Stomach (tissue), 9 donors: ENCODE data around the gene CAMK2G. TPM values are rescaled to one million over a fixed set of nuclear protein-coding genes. Genes with fewer than 3 reads are reported as not detected.

Source experiments
- DNase-seq, 2 donors: peaks; one replicate each; pipeline versions ENCODE4 v3.0.0 to v3.0.0-alpha.2; 2013 to 2019
- H3K27ac ChIP-seq, 5 donors: fragments of 200-600 bp in 4 of 5; sonication (generic) in 4 of 5; one replicate each; pipeline ENCODE4 v1.5.1; 2013 to 2019; ENCODE audit warnings: mild to moderate bottlenecking in 1 of 5, moderate library complexity in 1 of 5
- H3K27me3 ChIP-seq, 3 donors: fragments of 200-600 bp; sonication (generic); one replicate each; pipeline ENCODE4 v1.5.1; 2017 to 2019; ENCODE audit warnings: mixed run types in 1 of 3
- H3K36me3 ChIP-seq, 4 donors: fragments of 200-600 bp; sonication (generic); 1 replicate in 3 of 4; 2 replicates in 1 of 4; pipeline ENCODE4 v1.5.1; 2016 to 2019
- H3K4me1 ChIP-seq, 4 donors: fragments of 200-600 bp; sonication (generic); one replicate each; pipeline ENCODE4 v1.5.1; 2016 to 2019
- H3K4me3 ChIP-seq, 4 donors: fragments of 200-600 bp; sonication (generic) in 3 of 4; one replicate each; pipeline ENCODE4 v1.5.1; 2016 to 2019; ENCODE audit warnings: mild to moderate bottlenecking in 1 of 4
- H3K9me3 ChIP-seq, 4 donors: fragments of 200-600 bp; sonication (generic); one replicate each; pipeline ENCODE4 v1.5.1; 2016 to 2019
- CTCF ChIP-seq, 7 experiments: fragments of 450-650 bp in 4 of 7; fragments of 200-600 bp in 3 of 7; sonication (generic) in 3 of 7; IDR thresholded peaks; one replicate each; pipeline ENCODE4 v1.5.1; 2016 to 2019; ENCODE audit warnings: antibody characterized with exemption in 7 of 7, control low read depth in 2 of 7, mild to moderate bottlenecking in 1 of 7
- EP300 ChIP-seq: sonication (generic); formaldehyde crosslinking; IDR thresholded peaks from one replicate; pipeline ENCODE4 v1.6.1; 2017; ENCODE audit warnings: antibody characterized with exemption
- POLR2A ChIP-seq, 4 donors: fragments of 450-650 bp; IDR thresholded peaks; one replicate each; pipeline ENCODE4 v1.6.1; 2016; ENCODE audit warnings: antibody characterized with exemption in 4 of 4, control low read depth in 2 of 4, mild to moderate bottlenecking in 1 of 4, moderate library complexity in 1 of 4
- POLR2AphosphoS5 ChIP-seq, 3 donors: sonication (generic); formaldehyde crosslinking; IDR thresholded peaks; one replicate each; pipeline ENCODE4 v1.6.1; 2016; ENCODE audit warnings: antibody characterized with exemption in 3 of 3
- WGBS, 5 donors: extraction: QIAGEN DNeasy Blood & Tissue Kit in 3 of 5; methylation state at CpG; one replicate each; pipeline versions ENCODE4 v1.1.5 to v1.1.7; 2013 to 2018; 5-methylcytosine and 5-hydroxymethylcytosine counted together
- intact Hi-C: fragments of 100-400 bp; cut with DNase I; formaldehyde crosslinking; loops from one replicate; pipeline ENCODE4 v1.15.1; 2023; ENCODE audit warnings: low total_unique reads
- polyA plus RNA-seq, 3 donors: library from polyadenylated mRNA; stranded (reverse); fragments of 200-250 nt; gene quantifications; one replicate each; pipeline ENCODE4 v1.2.3, GENCODE V29; 2013
- total RNA-seq, 5 donors: library from RNA; depleted of rRNA; stranded (reverse); fragments of >200 nt; gene quantifications; one replicate each; pipeline versions ENCODE4 v1.1.0 to v1.2.3, GENCODE V29; 2014 to 2016
- donor health status: healthy with polysubstance abuse.
- donor health status: Bipolar disorder and iron deficiency.
- donor health status: healthy.

Gene CAMK2G
- total and polyA plus RNA-seq, 8 donors, result 7.5 to 93.3 (median 29.6) TPM

DNA sequence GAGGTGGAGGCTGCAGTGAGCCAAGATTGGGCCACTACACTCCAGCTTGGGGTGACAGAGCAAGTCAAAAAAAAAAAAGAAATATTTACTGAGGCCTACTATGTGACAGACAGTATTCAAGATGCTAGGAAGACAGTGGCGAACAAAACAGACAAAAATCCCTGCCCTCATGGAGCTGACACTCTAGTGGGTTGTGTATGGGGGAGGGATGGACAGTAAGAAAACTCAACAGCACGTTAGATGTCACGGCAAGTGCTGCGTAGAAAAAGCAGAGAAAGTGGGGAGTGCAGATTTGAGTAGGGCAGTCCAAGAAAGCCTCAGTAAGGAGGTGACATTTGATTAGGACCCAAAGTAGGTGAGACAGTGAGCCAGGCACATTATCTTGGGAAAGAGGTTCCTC is 10.1 kb downstream of the CAMK2G start:
- DNase-seq, result no peak
- Histone ChIP-seq H3K4me1 (peaks cover 31 to 92% (median 68%) of the 10 kb centered on the region in 4 donors), H3K36me3 (peaks cover 20 to 75% (median 60%) of the 10 kb centered on the region in 4 donors), H3K9me3 (no peaks in the 10 kb centered on the region), H3K27me3 (no peaks in the 10 kb centered on the region), H3K4me3 (no peak overlapping the region), H3K27ac (peak overlapping the region in 3 of 5 donors; percentile 14 to 77 (median 61))
- WGBS, 5 donors, result 89 to 97% (median 95%) methylated on average over 4 of the region's 4 CpGs
- no peak for TF ChIP-seq POLR2AphosphoS5 (IDR thresholded peaks at IDR 0.05)
- no peak for TF ChIP-seq EP300
- no peak for TF ChIP-seq CTCF (IDR thresholded peaks at IDR 0.05)
- no peak for TF ChIP-seq POLR2A (IDR thresholded peaks at IDR 0.05)
- intact Hi-C loops, result no loop called here

- H3K27ac ChIP-seq, result peak overlapping the region in 3 of 5 donors; percentile 5 to 77 (median 14)
- peaks cover 23 to 76% (median 62%) of the 10 kb centered on the region in 4 donors for H3K36me3 ChIP-seq
Observed at GRCh38 chr10:73863039-73863817, 11.1 kb downstream of the CAMK2G start.

GRCh38 chr10:73862011-73862410 is 12.3 kb downstream of the CAMK2G start:
- Histone ChIP-seq H3K4me3 (no peak overlapping the region), H3K9me3 (no peaks in the 10 kb centered on the region), H3K27ac (peak overlapping the region in 1 of 5 donors; percentile 5), H3K36me3 (peaks cover 23 to 74% (median 68%) of the 10 kb centered on the region in 4 donors), H3K4me1 (peaks cover 33 to 92% (median 64%) of the 10 kb centered on the region in 4 donors), H3K27me3 (no peaks in the 10 kb centered on the region)
- 61 to 82% (median 73%) methylated on average over 8 of the region's 8 CpGs for WGBS, 5 donors
- intact Hi-C loops, result no loop called here
- DNase-seq, result no peak
- TF ChIP-seq EP300, result no peak

More at GRCh38 chr10:73863039-73863817, 11.1 kb downstream of the CAMK2G start:
- intact Hi-C loops, result no loop called here
- Histone ChIP-seq H3K27me3 (no peaks in the 10 kb centered on the region), H3K9me3 (no peaks in the 10 kb centered on the region), H3K4me1 (peaks cover 39 to 92% (median 65%) of the 10 kb centered on the region in 4 donors), H3K4me3 (no peak overlapping the region)
- no peak for DNase-seq
- TF ChIP-seq POLR2AphosphoS5 (IDR thresholded peaks at IDR 0.05) (no peak), EP300 (no peak)
- WGBS, 5 donors, result 52 to 80% (median 74%) methylated on average over 4 to 5 of the region's 5 CpGs

DNA sequence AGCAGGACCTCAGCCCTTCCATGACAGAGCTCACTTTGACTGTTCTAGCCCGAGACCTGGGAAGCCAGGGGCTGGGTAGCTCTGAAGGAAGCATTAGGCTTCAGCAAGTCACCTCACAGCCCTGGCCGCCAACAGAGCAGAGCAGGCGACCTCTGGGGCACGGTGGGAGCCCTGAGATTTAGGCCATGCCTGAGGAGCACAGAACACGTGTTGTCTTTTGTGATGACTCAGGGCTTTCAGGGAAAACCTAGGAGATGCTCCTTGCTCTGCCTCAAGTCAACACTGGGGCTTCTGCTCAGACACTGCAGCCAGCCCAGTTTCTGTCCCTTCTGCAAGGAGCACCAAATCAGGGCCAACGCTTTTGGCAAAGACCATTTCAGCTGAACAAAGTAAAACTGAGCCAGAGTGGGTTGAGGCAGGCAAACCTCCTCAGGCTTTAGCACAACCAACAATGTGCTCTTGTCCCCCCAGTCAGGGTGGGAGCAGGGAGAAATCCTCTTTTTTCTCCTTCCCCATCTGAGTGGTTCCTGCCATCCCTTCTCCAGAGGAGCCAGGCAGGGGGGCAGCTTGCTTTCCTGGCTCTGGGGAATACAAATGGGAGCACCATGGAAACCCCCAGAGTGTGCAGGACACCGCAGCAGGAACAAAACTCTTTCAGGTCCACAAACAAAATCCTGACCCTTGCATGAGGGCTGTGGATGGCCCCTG is 14.4 kb downstream of the CAMK2G start:
- TF ChIP-seq POLR2AphosphoS5 (IDR thresholded peaks at IDR 0.05) (no peak), EP300 (no peak), CTCF (IDR thresholded peaks at IDR 0.05) (no peak), POLR2A (IDR thresholded peaks at IDR 0.05) (no peak)
- H3K9me3 ChIP-seq, result no peaks in the 10 kb centered on the region
- peaks cover 17 to 91% (median 56%) of the 10 kb centered on the region in 4 donors for H3K4me1 ChIP-seq
- H3K36me3 ChIP-seq, result peaks cover 26 to 83% (median 74%) of the 10 kb centered on the region in 4 donors
- DNase-seq, result no peak
- no peak overlapping the region for H3K4me3 ChIP-seq
- intact Hi-C loops, result no loop called here
- peak overlapping the region in 4 of 5 donors; percentile 10 to 89 (median 31) for H3K27ac ChIP-seq
- 69 to 85% (median 83%) methylated on average over 6 to 7 of the region's 7 CpGs for WGBS, 5 donors
- no peaks in the 10 kb centered on the region for H3K27me3 ChIP-seq

DNA sequence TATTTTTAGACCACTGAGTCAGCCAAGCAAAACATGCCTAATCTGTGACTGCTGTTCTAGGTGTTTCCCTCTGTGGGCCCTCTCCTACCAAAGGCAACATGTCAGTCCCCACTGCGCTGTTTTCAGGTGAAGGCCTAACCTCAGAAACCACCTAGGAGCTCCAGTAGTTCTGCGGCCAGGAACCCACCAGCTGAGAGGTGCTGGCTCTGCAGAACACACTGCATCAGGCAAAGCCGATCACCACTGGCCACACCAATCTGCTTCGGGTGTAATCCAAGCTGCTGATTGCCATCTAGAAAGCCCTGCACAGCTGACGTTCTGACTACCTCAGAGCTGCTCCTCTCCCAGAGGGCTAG is 14.9 kb downstream of the CAMK2G start:
- TF ChIP-seq CTCF (IDR thresholded peaks at IDR 0.05), result no peak
- no peak for TF ChIP-seq POLR2AphosphoS5 (IDR thresholded peaks at IDR 0.05)
- no peak for TF ChIP-seq POLR2A (IDR thresholded peaks at IDR 0.05)
- TF ChIP-seq EP300, result no peak
- WGBS, 5 donors, result 77 to 90% (median 84%) methylated on average over 4 to 5 of the region's 5 CpGs
- no peaks in the 10 kb centered on the region for H3K27me3 ChIP-seq
- H3K4me1 ChIP-seq, result peaks cover 16 to 91% (median 54%) of the 10 kb centered on the region in 4 donors
- no peak for DNase-seq
- intact Hi-C loops, result no loop called here
- peaks cover 24 to 80% (median 73%) of the 10 kb centered on the region in 4 donors for H3K36me3 ChIP-seq
- H3K4me3 ChIP-seq, result no peak overlapping the region
- peak overlapping the region in 4 of 5 donors; percentile 14 to 89 (median 37) for H3K27ac ChIP-seq
- no peaks in the 10 kb centered on the region for H3K9me3 ChIP-seq
